ENCODE data around the gene ZC3H7B.

Gene ZC3H7B

GRCh38 chr22:41358927-41359326 lies 57.6 kb downstream of the ZC3H7B start:
- DNase-seq, result no peak

GRCh38 chr22:41359376-41359775 lies 58.1 kb downstream of the ZC3H7B start:
- DNase-seq, result no peak

- DNase-seq, result no peak
Observed at GRCh38 chr22:41360126-41360525, 58.8 kb downstream of the ZC3H7B start.

GRCh38 chr22:41361716-41362310 lies 60.5 kb downstream of the ZC3H7B start:
- DNase-seq, result no peak

- no peak for DNase-seq
Observed at GRCh38 chr22:41362615-41363014, 61.3 kb downstream of the ZC3H7B start.

GRCh38 chr22:41364233-41364632 lies 62.9 kb downstream of the ZC3H7B start:
- DNase-seq, result no peak

GRCh38 chr22:41364955-41365354 lies 63.6 kb downstream of the ZC3H7B start:
- no peak for DNase-seq

- DNase-seq, result no peak
Observed at GRCh38 chr22:41365425-41365824, 64.1 kb downstream of the ZC3H7B start.

GRCh38 chr22:41366323-41367029 lies 65.2 kb downstream of the ZC3H7B start:
- no peak for DNase-seq

GRCh38 chr22:41367039-41367679 lies 65.8 kb downstream of the ZC3H7B start:
- DNase-seq, result peak; percentile 80 to 94 (median 86)

- no peak for DNase-seq
Observed at GRCh38 chr22:41367680-41368542, 66.6 kb downstream of the ZC3H7B start.

- no peak for DNase-seq
Observed at GRCh38 chr22:41368543-41369423, 67.5 kb downstream of the ZC3H7B start.

- DNase-seq, result no peak
Observed at GRCh38 chr22:41369424-41369745, 68.1 kb downstream of the ZC3H7B start.

GRCh38 chr22:41369837-41370236 lies 68.5 kb downstream of the ZC3H7B start:
- no peak for DNase-seq

GRCh38 chr22:41377846-41378245 lies 76.5 kb downstream of the ZC3H7B start:
- peak; percentile 11 to 27 (median 21) for DNase-seq

- DNase-seq, result peak; percentile 86 to 87 (median 86)
Observed at GRCh38 chr22:41380993-41381328, 79.6 kb downstream of the ZC3H7B start.

- DNase-seq, result peak; percentile 98 to 99 (median 99)
Observed at GRCh38 chr22:41381329-41382097, 80.2 kb downstream of the ZC3H7B start, which contains the start of gene TEF. Gene TEF (plus strand): TSS chr22:41381942. CDS start chr22:41382045, 103 bp downstream.

GRCh38 chr22:41382098-41382578 lies 80.8 kb downstream of the ZC3H7B start:
- DNase-seq, result peak; percentile 29 to 81 (median 59)

- peak in 1 of 3 donors; percentile 3 for DNase-seq
Observed at GRCh38 chr22:41382610-41383009, 81.3 kb downstream of the ZC3H7B start.

- no peak for DNase-seq
Observed at GRCh38 chr22:41383085-41383484, 81.8 kb downstream of the ZC3H7B start.

GRCh38 chr22:41384128-41384527 lies 82.8 kb downstream of the ZC3H7B start:
- DNase-seq, result no peak

Measured in suppressor macrophage treated with lipopolysaccharide for 1 hour (primary cell).